Fibroblast of lung (primary cell): Measurements from ENCODE around the gene MAMDC4. TPM values are rescaled to one million over a fixed set of nuclear protein-coding genes. Genes with fewer than 3 reads are reported as not detected.

Experiments used
- DNase-seq, 2 donors: peaks; one replicate each; pipeline versions ENCODE4 v3.0.0 to v3.0.0-alpha.2; 2010; ENCODE audit warnings: low read depth in 2 of 2
- H2AFZ ChIP-seq: 2 replicates; pipeline ENCODE4 v1.5.1; 2012; ENCODE audit warnings: low read length, control low read depth, inconsistent platforms
- H3K27ac ChIP-seq: 2 replicates; pipeline ENCODE4 v1.5.1; 2011; ENCODE audit warnings: low read length, control low read depth; ENCODE audit not compliant: insufficient read depth
- H3K27me3 ChIP-seq: 2 replicates; pipeline ENCODE4 v1.5.1; 2011; ENCODE audit warnings: mild to moderate bottlenecking, low read length; ENCODE audit not compliant: control insufficient read depth, insufficient read depth
- H3K36me3 ChIP-seq: 2 replicates; pipeline ENCODE4 v1.5.1; 2011; ENCODE audit warnings: low read length; ENCODE audit not compliant: control insufficient read depth, insufficient read depth
- H3K4me1 ChIP-seq: 2 replicates; pipeline ENCODE4 v1.5.1; 2011; ENCODE audit warnings: low read length; ENCODE audit not compliant: control insufficient read depth, insufficient read depth; ENCODE audit errors: extremely low read depth
- H3K4me2 ChIP-seq: 2 replicates; pipeline ENCODE4 v1.5.1; 2011; ENCODE audit warnings: low read length, control low read depth; ENCODE audit not compliant: insufficient read depth; ENCODE audit errors: extremely low read depth
- H3K4me3 ChIP-seq, 4 experiments: fragments of 200-600 bp in 1 of 4; sonication (generic) in 1 of 4; replicated peaks in 1 of 4; 2 replicates each; pipeline ENCODE4 v1.5.1; 2011 to 2016; ENCODE audit warnings: low read length in 4 of 4, low read depth in 3 of 4, mild to moderate bottlenecking in 3 of 4, control low read depth in 2 of 4, inconsistent platforms in 1 of 4, mixed read lengths in 1 of 4; ENCODE audit not compliant: insufficient read depth in 1 of 4; ENCODE audit errors: control extremely low read depth in 1 of 4
- H3K79me2 ChIP-seq: 2 replicates; pipeline ENCODE4 v1.5.1; 2012; ENCODE audit warnings: mild to moderate bottlenecking, low read length, inconsistent platforms; ENCODE audit not compliant: control insufficient read depth, insufficient read depth
- H3K9ac ChIP-seq: 2 replicates; pipeline ENCODE4 v1.5.1; 2011; ENCODE audit warnings: mild to moderate bottlenecking, low read length, control low read depth; ENCODE audit not compliant: insufficient read depth
- H3K9me3 ChIP-seq: 2 replicates; pipeline ENCODE4 v1.5.1; 2012; ENCODE audit warnings: low read depth, low read length; ENCODE audit not compliant: control insufficient read depth, insufficient read depth
- H4K20me1 ChIP-seq: 2 replicates; pipeline ENCODE4 v1.5.1; 2011; ENCODE audit warnings: low read length; ENCODE audit not compliant: control insufficient read depth, insufficient read depth; ENCODE audit errors: extremely low read depth
- CTCF ChIP-seq, 2 donors: IDR thresholded peaks in 1 of 2; conservative IDR thresholded peaks in 1 of 2; 1 replicate in 1 of 2; 2 replicates in 1 of 2; pipeline ENCODE4 v1.5.1; 2011 to 2012; ENCODE audit warnings: low read length in 2 of 2, control low read depth in 1 of 2, inconsistent platforms in 1 of 2, low read depth in 1 of 2, mild to moderate bottlenecking in 1 of 2
- EZH2 ChIP-seq: IDR thresholded peaks from 2 replicates; pipeline ENCODE4 v1.5.1; 2012; ENCODE audit warnings: low read length, control low read depth, mild to moderate bottlenecking; ENCODE audit errors: missing control alignments
- polyA plus RNA-seq, 2 donors: library from polyadenylated mRNA; depleted of rRNA in 1 of 2; stranded (reverse) in 1 of 2; unstranded in 1 of 2; fragments of >200 nt; gene quantifications; 2 replicates each; pipeline ENCODE4 v1.2.1, GENCODE V29; 2011 to 2012; ENCODE audit warnings: missing spikeins in 1 of 2
- total RNA-seq: library from RNA; depleted of rRNA; stranded (reverse); fragments of >200 nt; gene quantifications from 2 replicates; pipeline ENCODE4 v1.2.1, GENCODE V29; 2014

The MAMDC4 gene
- total and polyA plus RNA-seq, 2 donors (not counting 1 experiment from before 2014, with no cell fraction given) = 0.37 to 4.6 TPM

- no peak for DNase-seq
- Histone ChIP-seq H3K9ac (no peak overlapping the region), H3K4me3 (no peak overlapping the region), H4K20me1 (no peaks in the 10 kb centered on the region), H2AFZ (no peak overlapping the region), H3K36me3 (peaks cover 36% of the 10 kb centered on the region), H3K9me3 (no peaks in the 10 kb centered on the region), H3K27me3 (no peaks in the 10 kb centered on the region), H3K4me1 (no peaks in the 10 kb centered on the region), H3K4me2 (no peak overlapping the region), H3K79me2 (no peaks in the 10 kb centered on the region), H3K27ac (no peak overlapping the region)
- TF ChIP-seq EZH2 (no peak), CTCF (conservative IDR thresholded peaks at IDR 0.05 in 1 of 2, IDR thresholded peaks at IDR 0.05 in 1 of 2; ENCODE audit: low read depth in 1 of 2, low read length in 2 of 2) (no peak)
Measured at GRCh38 chr9:136827794-136828473, 24.2 kb upstream of the MAMDC4 start.

- H2AFZ ChIP-seq = no peak overlapping the region
- H3K36me3 ChIP-seq = peaks cover 36% of the 10 kb centered on the region
- H3K4me1 ChIP-seq = no peaks in the 10 kb centered on the region
- H3K27ac ChIP-seq = no peak overlapping the region
- no peaks in the 10 kb centered on the region for H3K79me2 ChIP-seq
- DNase-seq = no peak
- TF ChIP-seq CTCF (conservative IDR thresholded peaks at IDR 0.05 in 1 of 2, IDR thresholded peaks at IDR 0.05 in 1 of 2; ENCODE audit: low read depth in 1 of 2, low read length in 2 of 2) = no peak
- H3K9me3 ChIP-seq = no peaks in the 10 kb centered on the region
- H3K4me3 ChIP-seq = no peak overlapping the region
- H3K9ac ChIP-seq = no peak overlapping the region
- no peaks in the 10 kb centered on the region for H3K27me3 ChIP-seq
- no peaks in the 10 kb centered on the region for H4K20me1 ChIP-seq
- H3K4me2 ChIP-seq = no peak overlapping the region
Measured at GRCh38 chr9:136828474-136829140, 23.5 kb upstream of the MAMDC4 start.

- no peak overlapping the region for H3K9ac ChIP-seq
- no peak overlapping the region for H3K27ac ChIP-seq
- no peak overlapping the region for H2AFZ ChIP-seq
- no peak overlapping the region for H3K4me2 ChIP-seq
- no peaks in the 10 kb centered on the region for H3K27me3 ChIP-seq
- H3K9me3 ChIP-seq = no peaks in the 10 kb centered on the region
- no peak overlapping the region for H3K4me3 ChIP-seq
- DNase-seq = no peak
- H3K36me3 ChIP-seq = peaks cover 36% of the 10 kb centered on the region
- no peak for TF ChIP-seq CTCF (conservative IDR thresholded peaks at IDR 0.05 in 1 of 2, IDR thresholded peaks at IDR 0.05 in 1 of 2; ENCODE audit: low read depth in 1 of 2, low read length in 2 of 2)
- TF ChIP-seq EZH2 = no peak
- H3K79me2 ChIP-seq = no peaks in the 10 kb centered on the region
- H3K4me1 ChIP-seq = no peaks in the 10 kb centered on the region
- H4K20me1 ChIP-seq = no peaks in the 10 kb centered on the region
Measured at GRCh38 chr9:136829412-136829811, 22.7 kb upstream of the MAMDC4 start.
